H7 (cell line): ENCODE data around the gene THBS2. TPM values are rescaled to one million over a fixed set of nuclear protein-coding genes. Genes with fewer than 3 reads are reported as not detected.
A peak's percentile ranks its signal among the peaks of the same experiment; 100 is the strongest.

Experiments used
- DNase-seq: peaks from one replicate; pipeline ENCODE4 v3.0.0; 2012
- H3K27me3 ChIP-seq: 2 replicates; pipeline ENCODE4 v1.6.0; 2011; ENCODE audit warnings: mild to moderate bottlenecking, low read length; ENCODE audit not compliant: control insufficient read depth, insufficient read depth
- H3K36me3 ChIP-seq: replicated peaks from 2 replicates; pipeline ENCODE4 v1.5.1; 2011; ENCODE audit warnings: low read length; ENCODE audit not compliant: control insufficient read depth, insufficient read depth
- H3K4me3 ChIP-seq: 2 replicates; pipeline ENCODE4 v1.5.1; 2011; ENCODE audit warnings: low read depth, mild to moderate bottlenecking, control low read depth, low read length, moderate library complexity; ENCODE audit not compliant: insufficient read depth
- total RNA-seq: library from RNA; depleted of rRNA; stranded (reverse); fragments of >200 nt; shearing (Covaris generic); gene quantifications from 2 replicates; pipeline ENCODE4 v1.2.3, GENCODE V29; 2014

THBS2 gene
- total RNA-seq, 1 experiment from 2014 or later = 13.3 TPM

DNA sequence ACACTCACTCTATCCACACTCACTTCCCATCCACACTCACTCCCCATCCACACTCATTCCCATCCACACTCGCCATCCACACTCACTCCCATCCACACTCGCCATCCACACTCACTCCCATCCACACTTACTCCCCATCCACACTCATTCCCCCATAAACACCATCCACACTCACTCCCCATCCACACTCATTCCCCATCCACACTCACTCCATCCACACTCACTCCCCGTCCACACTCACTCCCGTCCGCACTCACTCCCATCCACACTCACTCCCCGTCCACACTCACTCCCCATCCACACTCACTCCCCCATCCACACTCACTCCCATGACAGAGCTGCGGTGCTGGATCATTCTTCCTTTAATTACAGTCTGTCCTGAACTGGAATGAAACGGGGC is 17.1 kb downstream of the THBS2 start:
- no peaks in the 10 kb centered on the region for H3K36me3 ChIP-seq

DNA sequence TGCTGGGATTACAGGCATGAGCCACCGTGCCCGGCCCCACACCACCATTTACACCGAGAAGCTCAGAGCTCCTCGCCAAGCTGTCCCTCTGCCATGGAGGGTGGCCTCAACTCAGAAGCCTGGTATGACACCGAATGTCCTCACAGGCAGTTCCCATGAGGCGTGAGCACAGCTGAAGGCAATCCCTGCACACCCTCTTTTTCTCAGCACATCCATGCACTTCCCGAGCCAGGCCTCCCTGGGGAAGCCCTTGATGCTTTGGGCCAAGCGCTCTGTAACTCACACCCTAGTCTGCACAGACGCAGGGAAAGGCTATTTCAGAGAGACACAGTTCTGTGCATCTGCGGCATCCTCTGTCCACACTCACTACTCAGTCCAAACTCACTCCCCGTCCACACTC is 18.4 kb downstream of the THBS2 start:
- no peak for DNase-seq
- no peaks in the 10 kb centered on the region for H3K36me3 ChIP-seq
- H3K27me3 ChIP-seq = no peaks in the 10 kb centered on the region
- no peak overlapping the region for H3K4me3 ChIP-seq

More for the DNA sequence above, 17.1 kb downstream of the THBS2 start:
- Histone ChIP-seq H3K27me3 (no peaks in the 10 kb centered on the region), H3K4me3 (no peak overlapping the region)
- DNase-seq = no peak

DNA sequence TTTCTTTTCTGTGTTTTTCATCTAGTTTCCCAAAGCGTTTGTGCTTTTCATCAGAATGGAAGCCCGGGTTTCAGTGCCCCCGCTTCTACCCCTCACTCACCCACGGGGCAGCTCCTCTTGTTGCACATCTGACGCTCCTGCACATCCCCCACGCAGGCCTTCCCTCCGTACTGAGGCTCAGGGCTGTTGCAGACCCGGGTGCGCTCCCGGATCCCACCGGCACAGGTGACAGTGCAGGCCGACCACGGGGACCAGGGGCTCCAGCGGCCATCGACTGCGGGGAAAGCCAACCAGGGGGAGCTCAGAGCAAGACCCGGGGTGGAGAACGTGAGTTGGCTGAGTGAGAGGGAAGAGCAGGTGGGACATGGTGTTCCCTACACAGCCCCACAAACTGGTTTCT is 19.0 kb downstream of the THBS2 start:
- no peaks in the 10 kb centered on the region for H3K36me3 ChIP-seq
- no peak for DNase-seq
- no peaks in the 10 kb centered on the region for H3K27me3 ChIP-seq

DNA sequence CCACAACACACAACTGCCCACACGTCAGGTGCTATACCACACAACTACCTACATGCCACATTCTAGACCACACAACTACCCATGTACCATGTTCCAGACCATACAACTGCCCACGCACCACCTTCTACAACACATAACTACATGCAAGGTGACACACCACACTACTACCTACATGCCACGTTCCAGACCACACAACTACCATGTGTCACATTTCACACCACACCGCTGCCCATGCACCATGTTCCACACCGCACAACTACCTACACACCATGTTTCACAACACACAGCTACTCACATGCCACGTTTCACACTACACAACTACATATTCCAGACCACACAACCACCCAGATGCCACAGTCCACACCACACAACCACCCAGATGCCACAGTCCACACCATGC is 19.8 kb downstream of the THBS2 start:
- DNase-seq = no peak
- Histone ChIP-seq H3K36me3 (no peaks in the 10 kb centered on the region), H3K27me3 (no peaks in the 10 kb centered on the region), H3K4me3 (no peak overlapping the region)

More for the DNA sequence above, 19.0 kb downstream of the THBS2 start:
- no peak overlapping the region for H3K4me3 ChIP-seq

DNA sequence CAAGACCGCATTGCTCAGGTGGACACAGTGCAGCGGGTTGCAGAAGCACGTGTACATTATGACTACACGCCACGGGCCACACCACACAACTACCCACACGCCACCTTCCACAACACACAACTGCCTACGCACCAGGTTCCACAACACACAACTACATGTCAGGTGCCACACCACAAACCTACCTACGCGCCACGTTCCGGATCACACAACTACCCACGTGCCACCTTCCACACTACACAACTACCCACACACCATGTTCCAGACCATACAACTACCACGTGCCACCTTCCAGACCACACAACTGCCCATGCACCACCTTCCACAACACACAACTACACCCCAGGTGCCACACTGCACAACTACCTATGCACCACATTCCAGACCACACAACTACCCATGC is 20.5 kb downstream of the THBS2 start:
- Histone ChIP-seq H3K27me3 (no peaks in the 10 kb centered on the region), H3K36me3 (no peaks in the 10 kb centered on the region), H3K4me3 (no peak overlapping the region)
- DNase-seq = peak; percentile 9

- Histone ChIP-seq H3K27me3 (no peaks in the 10 kb centered on the region), H3K4me3 (no peak overlapping the region), H3K36me3 (no peaks in the 10 kb centered on the region)
- DNase-seq = no peak
Measured at GRCh38 chr6:169232507-169232931, 21.1 kb downstream of the THBS2 start.

DNA sequence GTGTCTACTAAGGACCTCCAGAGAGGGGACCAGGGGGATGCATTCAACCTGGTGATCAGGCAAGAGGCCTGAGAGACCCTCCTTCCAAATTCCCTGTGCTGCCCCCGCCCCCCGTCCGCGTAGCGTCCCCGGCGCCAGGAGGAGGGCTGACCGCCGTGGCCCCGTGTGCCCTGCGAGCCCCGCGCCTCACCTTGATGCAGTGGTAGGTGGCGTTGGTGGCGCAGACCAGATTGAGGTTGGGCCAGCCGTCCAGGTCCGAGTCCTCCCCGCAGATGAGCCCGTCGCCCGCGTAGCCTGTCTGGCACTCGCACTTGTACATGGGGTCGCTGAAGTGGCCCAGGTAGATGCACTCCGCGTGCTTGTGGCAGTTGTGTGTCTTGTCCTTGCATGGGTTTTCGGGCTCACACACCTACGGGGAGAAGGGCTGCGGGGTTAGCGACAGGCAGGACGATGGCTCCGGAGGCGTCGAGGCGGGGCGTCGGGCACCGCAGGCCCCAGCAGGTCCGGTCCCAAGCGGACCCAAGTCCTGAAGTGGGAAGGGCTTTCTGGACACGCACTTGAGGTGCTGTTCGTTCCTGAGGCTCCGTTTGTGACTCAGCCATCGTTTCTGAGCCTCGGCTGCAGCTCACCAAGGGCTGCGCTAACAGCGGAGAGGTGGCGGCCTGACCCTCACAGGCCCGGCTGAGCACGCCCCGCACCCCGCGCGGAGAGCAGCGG is 21.7 kb downstream of the THBS2 start:
- peak; percentile 52 for DNase-seq
- no peak overlapping the region for H3K4me3 ChIP-seq

DNA sequence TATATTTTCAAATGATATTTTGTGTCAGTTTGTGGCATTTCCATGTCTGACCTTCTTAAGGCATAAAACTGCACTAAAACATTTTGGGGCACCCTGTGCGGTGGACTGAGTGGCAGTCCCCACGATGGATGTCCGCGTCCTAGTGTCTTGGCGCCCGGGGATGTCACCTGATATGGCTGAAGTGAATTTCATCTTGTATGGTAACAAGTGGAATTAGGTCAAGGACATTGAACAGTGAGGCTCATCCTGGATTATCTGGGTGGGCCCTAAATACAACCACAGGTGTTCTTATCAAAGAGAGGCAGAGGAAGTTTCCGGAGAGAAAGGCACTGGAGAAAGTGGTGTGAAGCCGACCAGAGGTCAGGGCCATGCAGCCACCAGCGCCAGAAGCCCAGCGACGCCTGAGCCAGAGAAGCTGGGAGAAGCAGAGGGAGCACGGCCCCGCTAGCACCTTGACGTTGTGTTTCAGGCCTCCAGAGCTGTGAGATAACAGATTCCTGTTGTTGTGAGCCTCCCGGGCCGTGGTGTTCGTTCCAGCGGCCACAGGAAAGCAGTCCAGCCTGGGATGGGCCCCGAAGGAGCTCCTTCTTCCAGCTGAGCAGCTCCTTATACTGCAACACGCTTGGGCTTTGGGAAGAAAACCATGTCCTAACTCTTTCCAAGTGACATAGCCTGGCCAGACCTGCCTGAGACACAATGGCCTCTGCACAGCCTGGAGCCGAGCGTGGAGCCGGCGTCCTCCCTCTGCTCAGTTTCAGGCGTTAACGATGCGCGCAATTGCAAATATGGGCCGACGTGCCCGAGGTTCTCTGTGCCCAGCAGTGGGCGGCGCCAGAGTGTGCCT is 22.5 kb downstream of the THBS2 start:
- no peaks in the 10 kb centered on the region for H3K27me3 ChIP-seq
- no peaks in the 10 kb centered on the region for H3K36me3 ChIP-seq
- DNase-seq = peak; percentile 31
- no peak overlapping the region for H3K4me3 ChIP-seq

More for the DNA sequence above, 21.7 kb downstream of the THBS2 start:
- Histone ChIP-seq H3K27me3 (no peaks in the 10 kb centered on the region), H3K36me3 (no peaks in the 10 kb centered on the region)

- peak; percentile 12 for DNase-seq
- Histone ChIP-seq H3K4me3 (no peak overlapping the region), H3K36me3 (no peaks in the 10 kb centered on the region)
Measured at GRCh38 chr6:169230322-169230665, 23.4 kb downstream of the THBS2 start.

GRCh38 chr6:169229615-169230321 is 23.9 kb downstream of the THBS2 start:
- DNase-seq = peak; percentile 10
- Histone ChIP-seq H3K36me3 (no peaks in the 10 kb centered on the region), H3K4me3 (no peak overlapping the region), H3K27me3 (no peaks in the 10 kb centered on the region)

More at GRCh38 chr6:169230322-169230665, 23.4 kb downstream of the THBS2 start:
- H3K27me3 ChIP-seq = no peaks in the 10 kb centered on the region

GRCh38 chr6:169227116-169227515 is 26.5 kb downstream of the THBS2 start:
- peaks cover 2% of the 10 kb centered on the region; the same call in 1 of the 2 replicates for H3K36me3 ChIP-seq
- no peak overlapping the region for H3K4me3 ChIP-seq
- peak; percentile 21 for DNase-seq
- H3K27me3 ChIP-seq = no peaks in the 10 kb centered on the region

DNA sequence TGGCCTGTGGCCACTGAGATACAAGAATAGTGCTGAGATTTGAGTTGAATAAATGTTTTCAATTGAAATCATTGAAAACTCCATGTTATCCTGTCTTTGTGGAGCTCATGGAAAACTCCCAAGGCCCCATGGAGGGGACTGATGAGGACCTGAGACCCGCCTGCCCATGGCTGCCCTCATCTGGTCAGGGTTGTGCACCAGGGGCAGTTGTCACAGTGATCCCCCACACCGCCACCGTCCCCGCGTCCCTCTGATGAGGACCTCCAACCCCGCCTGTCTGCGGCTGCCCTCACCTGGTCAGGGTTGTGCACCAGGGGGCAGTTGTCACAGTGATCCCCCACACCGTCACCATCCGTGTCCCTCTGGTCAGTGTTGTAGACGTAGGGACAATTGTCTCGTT is 27.8 kb downstream of the THBS2 start:
- peaks cover 2% of the 10 kb centered on the region for H3K36me3 ChIP-seq
- H3K4me3 ChIP-seq = no peak overlapping the region
- H3K27me3 ChIP-seq = no peaks in the 10 kb centered on the region
- DNase-seq = peak; percentile 52

- peak; percentile 22 for DNase-seq
- peaks cover 2% of the 10 kb centered on the region for H3K36me3 ChIP-seq
- H3K4me3 ChIP-seq = no peak overlapping the region
- no peaks in the 10 kb centered on the region for H3K27me3 ChIP-seq
Measured at GRCh38 chr6:169225131-169225576, 28.5 kb downstream of the THBS2 start.

DNA sequence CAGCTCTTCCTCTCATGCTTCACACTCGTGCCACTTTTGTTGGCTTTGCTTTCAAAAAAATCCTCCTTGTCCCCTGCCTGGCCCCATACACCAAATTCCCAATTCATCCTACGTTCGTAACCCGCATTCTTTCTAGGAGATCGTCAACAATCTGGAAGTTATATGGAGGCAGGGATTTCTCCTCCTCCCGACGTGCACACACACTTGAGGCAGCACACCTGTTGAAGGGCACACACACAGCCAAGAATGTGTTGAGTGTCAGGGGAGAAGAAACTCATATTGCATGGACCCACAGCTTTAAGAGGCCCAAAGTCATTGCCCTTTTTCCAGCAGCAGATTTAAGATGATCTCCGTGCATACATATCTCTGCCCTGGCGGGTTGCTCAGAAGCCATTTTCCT is 28.9 kb downstream of the THBS2 start:
- H3K4me3 ChIP-seq = no peak overlapping the region
- DNase-seq = peak; percentile 22
- no peaks in the 10 kb centered on the region for H3K27me3 ChIP-seq
- peaks cover 2% of the 10 kb centered on the region for H3K36me3 ChIP-seq
